ENCODE measurements around the gene GRAMD4. TPM values are rescaled to one million over a fixed set of nuclear protein-coding genes. Genes with fewer than 3 reads are reported as not detected.

Gene GRAMD4
- total RNA-seq, 1 experiment from 2014 or later, result 19.8 TPM

GRCh38 chr22:46681010-46681409 lies 60.8 kb downstream of the GRAMD4 start:
- no CpG with 5 or more reads among the region's 7 CpGs for WGBS (ENCODE audit: extremely low coverage, insufficient read length, low lambda C conversion rate)
- H3T11ph ChIP-seq (ENCODE audit: low read length), result no peak overlapping the region
- H2BK15ac ChIP-seq (ENCODE audit: low read depth, low read length), result no peak overlapping the region
- H4K8ac ChIP-seq (replicated peaks; ENCODE audit: insufficient read length, low read depth, low read length), result no peak overlapping the region
- H3K79me2 ChIP-seq (ENCODE audit: insufficient read depth, low read length), result no peaks in the 10 kb centered on the region
- H3K4me1 ChIP-seq (ENCODE audit: insufficient read depth, low read length), result no peaks in the 10 kb centered on the region; the same call in 1 of the 2 replicates
- no peak overlapping the region for H3K14ac ChIP-seq (ENCODE audit: insufficient read depth, low read length)
- H3K23ac ChIP-seq (ENCODE audit: insufficient read length, low read depth, low read length), result no peak overlapping the region
- no peak overlapping the region for H2BK120ac ChIP-seq (ENCODE audit: low read depth, low read length, poor library complexity, severe bottlenecking)
- Mint-ChIP-seq H3K27me3 (ENCODE audit: low read depth) (no peaks in the 10 kb centered on the region), H3K9me3 (no peaks in the 10 kb centered on the region), H3K36me3 (ENCODE audit: insufficient read depth in 1 of 3, low read depth in 3 of 3) (peaks cover 4 to 9% (median 8%) of the 10 kb centered on the region in 3 experiments; a peak in 5 of 7 replicates), H3K4me3 (no peak overlapping the region), H3K4me1 (peaks cover 3 to 8% of the 10 kb centered on the region in 2 experiments; a peak in 2 of 4 replicates), H3K27ac (no peak overlapping the region)
- H2BK20ac ChIP-seq (ENCODE audit: low read depth, low read length, poor library complexity, severe bottlenecking), result no peak overlapping the region
- no peak overlapping the region for H2AFZ ChIP-seq (ENCODE audit: low read length)
- no peak for DNase-seq
- H3K9me3 ChIP-seq (ENCODE audit: control insufficient read depth, low read depth, low read length), result no peaks in the 10 kb centered on the region
- no peaks in the 10 kb centered on the region for H3K79me1 ChIP-seq (ENCODE audit: insufficient read depth, low read depth, low read length, poor library complexity, severe bottlenecking)
- H4K91ac ChIP-seq (ENCODE audit: insufficient read length, low read depth, low read length), result no peak overlapping the region
- H3K9ac ChIP-seq (ENCODE audit: extremely low read depth, insufficient read length, low read length), result no peak overlapping the region
- no peak overlapping the region for H3K4me2 ChIP-seq (ENCODE audit: insufficient read depth, insufficient read length, low read length)
- H3K18ac ChIP-seq (ENCODE audit: insufficient read length, low read depth, low read length), result no peak overlapping the region
- no peak overlapping the region for H3K27ac ChIP-seq (ENCODE audit: insufficient read length, low read depth, low read length)
- H4K20me1 ChIP-seq (ENCODE audit: control insufficient read depth, insufficient read depth, insufficient read length), result no peaks in the 10 kb centered on the region
- H3K56ac ChIP-seq (ENCODE audit: insufficient read length, low read depth, low read length), result no peak overlapping the region
- no peak overlapping the region for H3K4ac ChIP-seq (ENCODE audit: low read depth, low read length)
- H2AK5ac ChIP-seq (ENCODE audit: insufficient read length, low read length), result no peak overlapping the region
- TF ChIP-seq CTCF (conservative IDR thresholded peaks at IDR 0.05), result no peak
- H3K27me3 ChIP-seq (ENCODE audit: insufficient read depth, low read length), result no peaks in the 10 kb centered on the region
- H2BK5ac ChIP-seq (ENCODE audit: insufficient read length, low read length), result no peak overlapping the region
- no peaks in the 10 kb centered on the region for H3K23me2 ChIP-seq (ENCODE audit: insufficient read length, low read depth, low read length, poor library complexity, severe bottlenecking)
- no peak overlapping the region for H2BK12ac ChIP-seq (ENCODE audit: insufficient read length, low read depth, low read length)
- no peak overlapping the region for H4K5ac ChIP-seq (ENCODE audit: insufficient read length, low read depth, low read length)

Measured in H9 (cell line).